ENCODE results near the gene RAD51B.
"Not testable (repeated sequence)": the region's sequence is repeated elsewhere in the genome, so short reads cannot be mapped to it uniquely, and the experiment has no call there.

Gene RAD51B

GRCh38 chr14:68662392-68662791, 842.8 kb downstream of the RAD51B start:
- Histone ChIP-seq H3K4me3 (replicated peaks; ENCODE audit: low read depth, low read length) (no peak overlapping the region), H3K27me3 (replicated peaks; ENCODE audit: control insufficient read depth, insufficient read depth, low read length) (no peaks in the 10 kb centered on the region), H3K36me3 (ENCODE audit: control insufficient read depth, insufficient read depth, low read length) (no peaks in the 10 kb centered on the region)
- TF ChIP-seq, protein P1, sequence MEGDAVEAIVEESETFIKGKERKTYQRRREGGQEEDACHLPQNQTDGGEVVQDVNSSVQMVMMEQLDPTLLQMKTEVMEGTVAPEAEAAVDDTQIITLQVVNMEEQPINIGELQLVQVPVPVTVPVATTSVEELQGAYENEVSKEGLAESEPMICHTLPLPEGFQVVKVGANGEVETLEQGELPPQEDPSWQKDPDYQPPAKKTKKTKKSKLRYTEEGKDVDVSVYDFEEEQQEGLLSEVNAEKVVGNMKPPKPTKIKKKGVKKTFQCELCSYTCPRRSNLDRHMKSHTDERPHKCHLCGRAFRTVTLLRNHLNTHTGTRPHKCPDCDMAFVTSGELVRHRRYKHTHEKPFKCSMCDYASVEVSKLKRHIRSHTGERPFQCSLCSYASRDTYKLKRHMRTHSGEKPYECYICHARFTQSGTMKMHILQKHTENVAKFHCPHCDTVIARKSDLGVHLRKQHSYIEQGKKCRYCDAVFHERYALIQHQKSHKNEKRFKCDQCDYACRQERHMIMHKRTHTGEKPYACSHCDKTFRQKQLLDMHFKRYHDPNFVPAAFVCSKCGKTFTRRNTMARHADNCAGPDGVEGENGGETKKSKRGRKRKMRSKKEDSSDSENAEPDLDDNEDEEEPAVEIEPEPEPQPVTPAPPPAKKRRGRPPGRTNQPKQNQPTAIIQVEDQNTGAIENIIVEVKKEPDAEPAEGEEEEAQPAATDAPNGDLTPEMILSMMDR (IDR thresholded peaks at IDR 0.05; ENCODE audit: insufficient read depth, low read length, poor library complexity, severe bottlenecking): no peak
- no peak for DNase-seq (ENCODE audit: extremely low read depth, insufficient read length)

DNA sequence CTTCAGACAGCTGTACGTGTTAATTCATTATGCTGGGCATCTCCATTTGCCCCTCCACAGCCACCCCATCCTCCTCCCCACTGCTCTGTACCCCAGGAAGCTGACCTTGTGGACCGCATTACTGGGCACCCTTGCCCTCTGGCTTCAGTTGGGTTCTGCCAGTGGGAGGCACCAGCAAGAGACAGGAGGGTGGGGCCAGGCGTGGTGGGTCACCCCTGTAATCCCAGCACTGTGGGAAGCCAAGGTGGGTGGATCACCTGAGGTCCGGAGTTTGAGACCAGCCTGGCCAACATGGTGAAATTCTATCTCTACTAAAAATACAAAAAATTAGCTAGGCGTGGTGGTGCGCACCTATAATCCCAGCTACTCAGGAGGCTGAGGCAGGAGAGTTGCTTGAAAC, 843.2 kb downstream of the RAD51B start:
- H3K27me3 ChIP-seq (replicated peaks; ENCODE audit: control insufficient read depth, insufficient read depth, low read length); H3K4me3 ChIP-seq (replicated peaks; ENCODE audit: low read depth, low read length); DNase-seq (ENCODE audit: extremely low read depth, insufficient read length): not testable (repeated sequence)

GRCh38 chr14:68663385-68664076, 844.0 kb downstream of the RAD51B start:
- TF ChIP-seq, protein P1 (IDR thresholded peaks at IDR 0.05; ENCODE audit: insufficient read depth, low read length, poor library complexity, severe bottlenecking): no peak
- Histone ChIP-seq H3K36me3 (ENCODE audit: control insufficient read depth, insufficient read depth, low read length) (no peaks in the 10 kb centered on the region), H3K4me3 (replicated peaks; ENCODE audit: low read depth, low read length) (peak overlapping the region; percentile 40), H3K27me3 (replicated peaks; ENCODE audit: control insufficient read depth, insufficient read depth, low read length) (no peaks in the 10 kb centered on the region)
- peak; percentile 75 for DNase-seq (ENCODE audit: extremely low read depth, insufficient read length)

More for the DNA sequence above, 843.2 kb downstream of the RAD51B start:
- not testable (repeated sequence) for H3K36me3 ChIP-seq (ENCODE audit: control insufficient read depth, insufficient read depth, low read length)

DNA sequence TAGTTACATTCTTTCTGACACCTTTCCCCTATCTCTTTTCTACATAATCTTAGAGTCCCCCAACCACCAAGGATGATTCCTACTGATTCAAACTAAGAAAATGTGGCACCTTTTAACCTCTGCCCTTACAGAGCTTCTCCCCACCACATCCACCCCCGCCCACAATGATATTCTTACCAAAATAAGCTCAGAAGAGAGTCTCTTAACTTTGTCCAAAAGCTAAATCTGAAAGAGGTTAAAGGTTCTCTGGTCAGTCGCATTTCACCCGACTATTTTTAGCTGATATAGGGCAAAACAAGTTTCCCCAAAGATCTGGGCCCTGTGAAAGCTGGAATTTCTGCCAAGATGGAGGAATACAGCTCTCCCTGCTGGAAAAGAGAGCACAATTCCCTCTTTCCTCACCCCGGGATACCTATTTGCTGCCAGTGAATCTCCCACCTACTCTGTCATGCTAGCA, 844.7 kb downstream of the RAD51B start:
- H3K4me3 ChIP-seq (replicated peaks; ENCODE audit: low read depth, low read length): no peak overlapping the region

DNA sequence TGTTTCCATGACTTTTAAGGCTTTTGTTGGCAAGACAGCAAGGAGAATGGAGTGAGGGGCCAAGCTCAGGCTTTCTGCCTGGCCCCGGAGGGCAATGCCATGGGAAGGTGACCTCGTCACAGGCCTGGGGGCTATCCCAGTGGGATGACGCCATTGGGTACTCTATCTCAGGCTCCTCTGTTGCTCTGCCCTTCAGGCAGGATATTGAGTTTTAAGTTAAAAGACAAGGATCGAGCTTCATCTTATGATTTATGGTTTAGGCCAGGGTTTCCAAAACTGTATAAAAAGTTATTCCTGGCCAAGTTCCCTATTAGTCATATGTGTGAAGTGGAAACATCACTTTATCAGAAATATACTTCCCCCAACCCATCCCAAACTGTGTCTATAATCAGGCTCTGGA, 845.6 kb downstream of the RAD51B start:
- H3K36me3 ChIP-seq (ENCODE audit: control insufficient read depth, insufficient read depth, low read length): no peaks in the 10 kb centered on the region
- H3K27me3 ChIP-seq (replicated peaks; ENCODE audit: control insufficient read depth, insufficient read depth, low read length): no peaks in the 10 kb centered on the region
- TF ChIP-seq, protein P1 (IDR thresholded peaks at IDR 0.05; ENCODE audit: insufficient read depth, low read length, poor library complexity, severe bottlenecking): no peak
- H3K4me3 ChIP-seq (replicated peaks; ENCODE audit: low read depth, low read length): no peak overlapping the region
- DNase-seq (ENCODE audit: extremely low read depth, insufficient read length): no peak

More for the DNA sequence above, 844.7 kb downstream of the RAD51B start:
- DNase-seq (ENCODE audit: extremely low read depth, insufficient read length): peak; percentile 31
- H3K27me3 ChIP-seq (replicated peaks; ENCODE audit: control insufficient read depth, insufficient read depth, low read length): no peaks in the 10 kb centered on the region
- TF ChIP-seq, protein P1 (IDR thresholded peaks at IDR 0.05; ENCODE audit: insufficient read depth, low read length, poor library complexity, severe bottlenecking): no peak
- no peaks in the 10 kb centered on the region for H3K36me3 ChIP-seq (ENCODE audit: control insufficient read depth, insufficient read depth, low read length)

DNA sequence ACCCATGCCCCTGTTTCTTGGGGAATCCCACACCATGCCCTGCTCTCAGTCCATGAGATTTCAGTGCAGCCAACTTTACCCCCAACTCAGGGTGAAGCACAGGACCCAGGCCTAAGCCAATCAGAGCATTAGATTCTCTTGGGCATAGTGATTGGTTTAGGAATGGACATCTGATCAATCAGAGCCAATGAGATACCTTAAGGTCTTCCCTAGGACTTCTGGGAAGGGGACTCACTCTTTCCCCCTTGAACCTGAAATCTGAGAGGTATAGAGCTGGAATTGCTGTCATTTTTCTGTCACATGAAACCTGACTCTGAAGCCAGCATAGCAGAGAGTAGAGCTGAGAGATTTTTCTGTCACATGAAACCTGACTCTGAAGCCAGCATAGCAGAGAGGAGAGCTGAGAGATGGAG, 846.2 kb downstream of the RAD51B start:
- TF ChIP-seq, protein P1 (IDR thresholded peaks at IDR 0.05; ENCODE audit: insufficient read depth, low read length, poor library complexity, severe bottlenecking): no peak
- DNase-seq (ENCODE audit: extremely low read depth, insufficient read length): no peak
- no peak overlapping the region for H3K4me3 ChIP-seq (replicated peaks; ENCODE audit: low read depth, low read length)
- no peaks in the 10 kb centered on the region for H3K36me3 ChIP-seq (ENCODE audit: control insufficient read depth, insufficient read depth, low read length)
- no peaks in the 10 kb centered on the region for H3K27me3 ChIP-seq (replicated peaks; ENCODE audit: control insufficient read depth, insufficient read depth, low read length)
